Right lung (tissue), 5 donors: ENCODE measurements around the gene ACTN4. TPM values are rescaled to one million over a fixed set of nuclear protein-coding genes. Genes with fewer than 3 reads are reported as not detected.
A peak's percentile ranks its signal among the peaks of the same experiment; 100 is the strongest.
"Not testable (repeated sequence)": the region's sequence is repeated elsewhere in the genome, so short reads cannot be mapped to it uniquely, and the experiment has no call there.

Source experiments
- DNase-seq, 2 donors: peaks; one replicate each; pipeline ENCODE4 v3.0.0-alpha.2; 2013
- polyA plus RNA-seq, 5 donors: library from polyadenylated mRNA; unstranded; fragments of 120-200 nt; gene quantifications; one replicate each; pipeline versions ENCODE4 v1.2.1 to v1.2.3, GENCODE V29; 2013; ENCODE audit warnings: inconsistent platforms in 1 of 5, low replicate concordance in 1 of 5; ENCODE audit not compliant: insufficient read length in 5 of 5, insufficient read depth in 1 of 5

Gene ACTN4
- polyA plus RNA-seq, 5 donors, result 331 to 403 (median 384) TPM

DNA sequence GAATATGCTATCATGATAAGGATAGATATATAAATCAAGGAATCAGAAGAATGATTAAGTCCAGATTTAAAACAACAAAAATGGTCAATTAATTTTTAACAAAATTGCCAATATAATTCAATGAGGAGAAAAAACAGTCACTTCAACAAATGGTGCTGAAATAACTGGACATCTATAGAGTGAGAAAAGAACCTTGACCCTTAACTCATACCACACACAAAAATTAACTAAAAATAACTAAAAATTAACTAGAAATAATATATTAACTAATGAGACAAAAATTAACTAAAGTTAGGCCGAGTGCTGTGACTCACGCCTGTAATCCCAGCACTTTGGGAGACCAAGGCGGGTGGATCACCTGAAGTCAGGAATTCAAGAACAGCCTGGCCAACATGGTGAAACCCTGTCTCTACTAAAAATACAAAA is 116.4 kb downstream of the ACTN4 start:
- DNase-seq, result no peak

DNA sequence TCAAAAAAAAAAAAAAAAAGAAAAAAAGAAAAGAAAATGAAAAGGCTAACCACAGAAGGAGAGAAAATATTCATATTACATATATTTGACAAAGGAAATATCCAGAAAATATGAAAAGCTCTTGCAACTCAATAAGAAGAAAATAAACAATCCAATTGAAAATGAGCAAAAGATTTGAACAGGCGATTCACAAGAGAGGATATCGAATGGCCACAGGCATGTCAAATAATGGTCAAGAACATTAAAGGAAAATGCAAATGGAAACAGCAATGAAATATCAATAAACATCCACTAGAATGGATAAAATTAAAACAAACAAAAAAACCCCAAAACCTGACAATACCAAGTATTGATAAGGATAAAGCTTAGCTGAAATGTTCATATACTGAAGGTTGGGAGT is 117.8 kb downstream of the ACTN4 start:
- no peak for DNase-seq

DNA sequence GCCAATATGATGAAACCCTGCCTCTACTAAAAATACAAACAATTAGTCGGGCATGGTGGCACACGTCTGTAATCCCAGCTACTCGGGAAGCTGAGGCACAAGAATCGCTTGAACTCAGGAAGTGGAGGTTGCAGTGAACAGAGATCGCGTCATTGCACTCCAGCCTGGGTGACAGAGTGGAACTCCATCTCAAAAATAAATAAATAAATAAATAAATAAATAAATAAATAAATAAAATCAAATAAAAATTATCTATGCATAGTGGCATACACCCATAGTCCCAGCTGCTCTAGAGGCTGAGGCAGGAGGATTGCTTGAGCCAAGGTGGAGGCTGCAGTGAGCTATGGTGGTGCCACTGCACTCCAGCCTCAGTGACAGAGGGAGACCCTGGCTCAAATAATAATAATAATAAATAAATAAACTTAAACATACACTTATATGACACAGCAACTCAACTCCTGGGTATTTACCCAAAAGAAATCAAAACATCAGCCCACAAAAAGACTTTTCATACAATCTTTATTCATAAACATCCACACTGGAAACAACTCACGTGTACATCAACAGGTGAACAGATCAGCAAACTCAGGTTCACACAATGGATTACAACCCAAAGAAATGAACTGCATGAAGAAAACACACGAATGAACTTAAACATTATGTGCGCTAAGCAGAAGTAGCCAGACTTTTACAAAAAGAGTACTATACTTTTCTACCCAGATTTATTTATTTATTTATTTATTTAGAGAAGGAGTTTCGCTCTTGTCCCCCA is 119.0 kb downstream of the ACTN4 start:
- no peak for DNase-seq

DNA sequence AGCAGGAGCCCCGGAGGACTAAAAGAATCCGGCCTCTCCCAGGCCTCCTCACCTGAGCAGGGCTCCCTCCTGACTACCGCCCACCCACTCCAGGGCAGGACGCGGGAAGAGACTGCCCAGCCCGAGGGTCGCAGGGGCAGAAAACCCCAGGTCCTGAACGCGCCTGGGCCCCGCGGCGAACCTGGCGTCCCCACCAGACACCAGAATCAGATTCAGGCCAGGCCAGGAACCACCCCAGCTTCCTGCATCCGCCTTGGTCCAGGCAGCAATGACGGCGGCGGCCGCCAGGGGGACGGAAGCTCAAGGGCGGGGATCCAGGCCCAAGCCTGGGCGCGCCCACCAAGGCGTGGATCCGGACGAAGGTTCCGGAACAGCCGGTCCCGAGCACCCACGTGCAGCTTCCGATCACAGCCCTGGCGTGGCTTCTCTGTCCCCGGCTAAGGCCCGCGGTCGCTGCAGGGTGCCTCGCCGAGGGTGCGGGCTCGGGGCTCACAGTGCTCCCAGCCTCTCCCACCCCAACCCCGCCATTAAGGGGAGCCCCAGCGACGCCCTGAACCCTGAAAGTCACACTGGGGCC is 122.3 kb downstream of the ACTN4 start:
- peak; percentile 78 to 81 for DNase-seq

DNA sequence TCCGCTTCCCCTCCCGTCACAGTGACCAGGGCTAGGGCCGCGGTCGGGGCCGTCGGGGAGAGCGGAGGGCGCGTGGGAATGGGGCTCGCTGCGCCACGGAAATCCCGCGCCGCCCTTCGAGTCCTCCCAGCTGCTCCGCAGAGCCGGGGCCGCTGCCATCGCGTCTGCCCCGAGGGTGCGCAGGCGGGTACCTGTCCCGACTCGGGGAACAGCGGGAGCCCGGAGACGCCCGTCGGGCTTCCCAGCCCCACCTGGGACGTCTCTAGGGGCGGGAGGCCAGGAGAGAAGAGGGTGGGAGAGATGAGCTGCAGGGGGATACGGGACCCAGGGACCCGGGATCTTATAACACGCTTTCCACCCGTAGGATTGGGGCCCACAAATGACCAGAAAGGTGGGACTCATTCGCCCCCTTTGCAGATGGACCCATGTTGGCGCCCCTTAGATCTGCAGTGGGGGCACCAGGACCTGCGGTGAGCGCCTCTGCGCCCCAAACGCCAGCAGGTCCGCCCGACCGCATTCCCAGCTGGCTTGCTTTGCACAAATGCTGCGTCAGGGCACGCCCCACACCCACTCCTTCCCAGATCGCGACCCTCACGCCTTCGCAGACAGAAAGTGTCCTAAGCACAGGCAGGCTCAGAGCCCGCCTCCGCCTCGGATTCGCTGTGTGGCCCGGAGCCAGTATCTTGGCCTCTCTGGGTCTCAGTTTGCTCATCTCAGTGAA is 122.9 kb downstream of the ACTN4 start:
- not testable (repeated sequence) for DNase-seq

DNA sequence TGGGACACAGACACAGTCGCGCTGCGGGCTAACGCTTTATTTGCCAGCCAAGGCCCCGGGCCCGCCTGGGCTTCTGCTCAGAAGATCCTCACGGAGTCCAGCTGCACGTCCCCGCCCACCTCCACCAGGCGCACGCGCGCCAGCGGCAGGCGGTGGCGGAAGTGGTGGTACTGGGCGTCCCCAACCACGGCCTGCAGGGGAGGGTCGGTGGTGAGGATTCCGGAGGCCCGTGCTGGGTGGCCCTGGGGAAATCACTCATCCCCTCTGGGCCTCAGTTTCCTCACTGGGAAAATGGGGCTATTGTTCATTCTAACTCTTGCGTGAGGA is 123.5 kb downstream of the ACTN4 start:
- DNase-seq, result not testable (repeated sequence)

DNA sequence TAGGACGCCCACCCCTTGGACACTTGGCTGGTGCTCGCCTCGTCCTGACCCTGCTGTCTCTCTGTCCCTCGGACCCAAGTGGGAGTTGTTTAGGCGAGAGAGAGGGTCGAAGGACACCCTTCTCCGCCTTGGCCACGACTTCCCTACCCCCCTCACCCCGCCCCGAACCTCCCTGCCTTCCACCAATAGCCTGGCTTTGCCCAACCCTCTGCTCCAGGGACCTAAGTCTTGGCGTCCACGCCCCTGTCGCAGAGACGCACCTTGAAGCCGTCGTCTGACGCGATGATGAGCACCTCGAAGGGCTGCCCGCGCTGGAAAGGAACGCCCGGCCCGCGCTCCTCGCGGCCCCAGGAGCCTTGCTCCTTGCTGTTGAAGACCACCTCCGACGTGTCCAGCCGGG is 124.1 kb downstream of the ACTN4 start:
- DNase-seq, result not testable (repeated sequence)

DNA sequence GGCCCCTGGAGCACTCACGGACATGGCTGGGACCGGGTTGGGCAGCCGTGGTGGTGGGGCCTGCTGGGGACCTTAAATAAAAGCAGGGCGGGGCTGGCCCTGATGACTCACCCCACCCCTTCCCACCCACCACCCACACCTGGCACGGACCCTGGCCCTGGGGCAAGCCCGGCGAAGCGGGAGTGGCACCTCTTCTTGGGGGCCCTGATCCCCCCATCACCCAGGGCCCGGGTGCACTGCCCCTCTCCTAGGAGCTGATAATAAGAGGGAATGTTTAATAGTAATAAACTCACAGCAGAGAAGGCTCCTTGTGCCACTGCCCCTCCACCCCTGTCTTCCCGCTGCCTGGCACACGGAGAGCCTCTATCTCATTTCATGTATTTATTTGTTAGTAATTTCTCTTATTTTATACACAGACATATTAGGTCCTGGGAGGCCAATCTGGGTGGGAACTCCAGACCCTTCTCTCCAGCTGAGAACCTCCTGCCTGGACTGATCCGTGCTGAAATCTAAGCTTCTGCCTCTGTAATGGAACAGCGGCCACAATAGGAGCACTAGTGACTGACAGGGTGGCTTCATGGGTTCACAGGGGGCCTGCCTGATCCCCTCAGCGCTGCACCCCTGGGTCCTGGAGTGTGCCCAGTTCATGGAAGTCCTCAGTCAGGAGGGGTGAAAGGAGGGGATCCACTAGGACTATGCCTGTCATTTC is 126.2 kb downstream of the ACTN4 start, which contains the start of gene LGALS7:
LGALS7 (minus strand) TSS at position 49 of the 709 bp plus-strand sequence; CDS start at position 24, 25 bp downstream.
- DNase-seq, result no peak

DNA sequence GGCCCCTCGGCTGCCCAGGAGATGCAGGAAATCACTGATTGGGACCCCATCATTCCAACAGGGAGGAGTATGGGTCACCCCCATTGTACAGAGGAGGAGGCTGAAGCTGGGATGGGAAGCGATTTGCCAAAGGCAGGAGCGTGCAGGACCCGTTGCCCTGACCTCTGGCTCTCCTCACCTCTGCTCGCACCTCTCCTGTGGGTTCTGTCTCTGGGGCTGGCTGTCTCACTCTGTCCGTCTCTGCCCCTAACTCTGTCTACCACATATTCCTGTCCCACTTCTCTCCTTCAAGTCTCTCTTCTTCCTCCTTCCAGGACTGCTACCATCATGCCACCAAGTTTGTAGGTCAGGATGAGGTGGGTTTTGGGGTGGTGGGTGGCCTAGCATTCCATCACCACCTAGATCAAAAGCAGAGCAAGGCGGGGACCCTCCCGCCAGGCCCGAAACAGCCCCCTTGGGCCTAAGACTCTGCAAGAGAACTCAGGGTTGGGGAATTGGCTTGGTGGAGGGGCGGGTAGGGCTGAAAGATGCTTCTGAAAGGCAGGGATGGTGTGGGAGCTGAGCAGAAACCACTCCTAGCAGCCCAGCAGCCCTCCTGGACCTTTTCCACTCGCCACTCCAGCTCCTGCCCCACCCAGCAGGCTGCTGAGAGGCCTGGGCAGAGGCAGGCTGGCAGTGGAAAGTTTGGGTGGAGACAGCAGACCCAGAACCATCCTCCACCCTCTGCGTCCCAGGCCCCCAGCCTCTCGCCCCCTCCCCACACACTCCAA is 126.9 kb downstream of the ACTN4 start:
- DNase-seq, result no peak

DNA sequence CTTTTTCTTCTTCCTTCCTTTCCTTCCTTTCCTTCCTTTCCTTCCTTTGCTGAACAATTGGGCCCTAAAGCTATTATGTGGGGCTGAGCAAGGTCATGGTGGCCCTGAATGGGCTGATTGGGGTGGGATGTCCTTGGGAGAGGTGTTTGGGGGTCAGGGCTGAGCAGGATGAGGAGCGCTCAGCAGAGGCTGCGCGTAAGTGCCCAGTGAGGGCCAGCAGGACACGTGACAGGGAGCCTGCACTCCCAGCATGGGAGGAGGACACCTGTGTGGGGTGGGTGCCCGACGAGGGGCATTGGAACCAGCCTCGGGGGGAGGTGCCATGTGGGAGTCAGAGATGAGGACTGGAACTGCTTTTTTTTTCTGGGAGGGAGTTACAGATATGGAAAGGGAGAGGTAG is 131.3 kb downstream of the ACTN4 start:
- no peak for DNase-seq

DNA sequence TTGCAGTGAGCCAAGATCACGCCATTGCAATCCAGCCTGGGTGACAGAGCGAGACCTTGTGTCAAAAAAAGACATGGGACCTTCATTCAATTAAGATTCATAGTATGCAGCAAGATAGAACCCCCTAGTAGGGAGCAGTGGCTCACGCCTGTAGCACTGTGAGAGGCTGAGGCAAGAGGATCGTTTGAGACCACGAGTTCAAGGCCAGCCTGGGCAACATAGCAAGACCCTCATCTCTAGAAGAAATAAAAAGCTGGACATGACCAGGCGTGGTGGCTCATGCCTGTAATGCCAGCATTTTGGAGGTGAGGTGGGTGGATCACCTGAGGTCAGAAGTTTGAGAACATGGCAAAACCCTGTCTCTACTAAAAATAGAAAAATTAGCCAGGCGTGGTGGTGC is 133.0 kb downstream of the ACTN4 start:
- no peak for DNase-seq

DNA sequence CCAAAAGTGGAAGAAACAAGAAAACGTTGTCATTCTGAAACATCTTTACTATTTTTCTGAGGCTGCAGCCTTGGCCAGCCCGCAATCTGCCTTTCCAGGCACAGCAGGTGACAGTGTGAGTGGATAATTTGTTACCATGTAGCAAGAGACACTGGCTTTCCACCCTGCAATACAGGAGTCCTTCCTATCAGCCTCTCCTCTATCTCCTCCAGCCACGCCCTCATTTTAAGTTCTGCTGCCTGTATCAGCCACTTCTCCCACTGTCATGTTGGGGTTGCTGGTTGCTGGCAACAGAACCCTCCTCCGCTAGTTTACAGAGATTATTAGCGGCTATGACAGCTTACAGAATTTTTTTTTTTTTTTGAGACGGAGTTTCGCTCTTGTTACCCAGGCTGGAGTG is 133.6 kb downstream of the ACTN4 start:
- DNase-seq, result no peak

Other genes starting within 250 kb of the ACTN4 start
- gene FAM98C, start 244.6 kb upstream of the ACTN4 start, polyA plus RNA-seq, result 10 to 100 TPM; 15.1 to 22.6 (median 19.1) TPM
- 1 to 10 TPM; 1.7 to 3.4 (median 2.3) TPM for gene RASGRP4, start 221.4 kb upstream of the ACTN4 start, polyA plus RNA-seq
- gene RYR1, start 214.0 kb upstream of the ACTN4 start, polyA plus RNA-seq, result 10 to 100 TPM in 1 of 5 donors, 1 to 10 TPM in 4; 2.0 to 24.3 (median 3.7) TPM
- gene MAP4K1, start 29.7 kb upstream of the ACTN4 start, polyA plus RNA-seq, result 1 to 10 TPM; 2.6 to 5.2 (median 4.2) TPM
- gene EIF3K, start 28.5 kb upstream of the ACTN4 start, polyA plus RNA-seq, result 100 to 1,000 TPM; 242 to 279 (median 270) TPM
- gene CAPN12, start 96.8 kb downstream of the ACTN4 start, polyA plus RNA-seq, result 1 to 10 TPM; 2.4 to 5.7 (median 3.6) TPM
- 1 to 10 TPM in 2 of 5 donors, under 1 TPM in 2, not detected in 1; 0.26 to 2.2 (median 1.2) TPM for gene LGALS7, start 125.9 kb downstream of the ACTN4 start, polyA plus RNA-seq
- 1 to 10 TPM in 3 of 5 donors, under 1 TPM in 1, not detected in 1; 0.71 to 1.2 (median 1.1) TPM for gene LGALS7B, start 141.6 kb downstream of the ACTN4 start, polyA plus RNA-seq
- gene LGALS4, start 165.3 kb downstream of the ACTN4 start, polyA plus RNA-seq, result 1 to 10 TPM in 4 of 5 donors, under 1 TPM in 1; 0.83 to 4.7 (median 2.5) TPM
- 100 to 1,000 TPM in 3 of 5 donors, 10 to 100 TPM in 2; 86.0 to 132 (median 117) TPM for gene ECH1, start 184.1 kb downstream of the ACTN4 start, polyA plus RNA-seq
- gene HNRNPL, start 202.3 kb downstream of the ACTN4 start, polyA plus RNA-seq, result 100 to 1,000 TPM; 370 to 435 (median 405) TPM
- gene RINL, start 230.6 kb downstream of the ACTN4 start, polyA plus RNA-seq, result 1 to 10 TPM; 6.4 to 9.4 (median 8.4) TPM